ENCODE measurements around the gene CPEB4. TPM values are rescaled to one million over a fixed set of nuclear protein-coding genes. Genes with fewer than 3 reads are reported as not detected.

Gene CPEB4
- total and polyA plus RNA-seq, 9 of the 15 experiments (the other 6 are each of a cell fraction or from before 2014, with no cell fraction given) = 7.4 to 21.3 (median 12.4) TPM

DNA sequence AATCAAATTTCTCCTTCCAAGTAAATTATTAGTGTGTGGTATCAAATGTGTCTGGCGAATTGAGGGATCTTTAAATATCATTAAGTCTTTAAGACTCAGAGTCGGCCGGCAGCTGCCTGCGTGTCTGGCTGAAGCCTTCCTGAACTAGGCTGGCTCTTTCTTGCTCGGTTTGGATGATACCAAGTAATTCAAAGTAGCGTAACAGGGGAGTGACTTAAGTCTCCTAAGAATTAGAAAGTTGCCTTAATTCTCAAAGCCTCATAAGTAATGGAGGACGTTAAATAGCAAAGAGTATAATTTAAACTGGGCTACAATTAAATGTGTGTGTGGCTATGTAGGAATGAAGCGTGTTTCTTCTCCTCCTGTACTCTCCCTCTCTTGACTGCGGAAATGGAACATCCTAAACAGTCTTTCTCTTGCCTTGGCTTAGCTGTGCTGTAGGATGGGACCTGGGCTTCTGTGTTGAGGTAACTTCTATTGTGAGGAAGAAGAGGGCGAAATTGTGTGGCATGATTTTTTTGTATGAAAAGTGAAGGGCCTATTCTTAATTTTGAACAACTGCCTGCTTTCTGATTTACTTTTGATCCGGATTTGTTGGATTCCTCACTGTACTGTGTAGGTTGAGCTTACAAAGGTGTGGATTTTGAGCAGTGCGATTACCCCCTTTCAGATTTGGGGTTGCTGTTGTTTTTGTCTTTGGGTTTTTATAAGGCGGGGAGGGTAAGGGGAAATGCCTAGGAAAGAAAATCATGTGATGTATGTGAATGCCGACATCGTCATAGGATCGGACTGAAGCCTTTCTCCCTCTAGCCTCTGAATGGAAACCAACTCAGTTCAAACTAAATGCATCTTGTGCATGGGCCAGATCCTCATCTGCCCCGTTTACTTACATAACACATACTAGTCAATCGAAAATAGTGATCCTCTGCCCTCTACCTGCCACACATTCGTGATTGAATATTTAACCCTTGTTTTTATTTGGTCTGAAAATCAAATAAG, 29.9 kb downstream of the CPEB4 start (continued):
- TF ChIP-seq ZNF395 (CRISPR knock-in tag; IDR thresholded peaks at IDR 0.05) (0 out of 2 replicates have a peak, but pooled peaks have one; percentile 46), TCF7L2 (IDR thresholded peaks at IDR 0.05; ENCODE audit: low read depth, low read length) (peak; percentile 92), BRD9 (IDR thresholded peaks at IDR 0.05; ENCODE audit: low read depth, partially characterized antibody) (peak; percentile 38), ZFX (CRISPR knock-in tag; IDR thresholded peaks at IDR 0.05) (peak; percentile 47), ZC3H8 (IDR thresholded peaks at IDR 0.05) (no peak), FOXM1 (IDR thresholded peaks at IDR 0.05; ENCODE audit: low read depth) (peak; percentile 69; the same call in 1 of the 2 replicates), FOXM1 (CRISPR knock-in tag; IDR thresholded peaks at IDR 0.05; ENCODE audit: low read depth) (no peak), TAF9B (IDR thresholded peaks at IDR 0.05; ENCODE audit: partially characterized antibody) (peak; percentile 79), ZNF174 (CRISPR knock-in tag; IDR thresholded peaks at IDR 0.05) (no peak), TAF1 (IDR thresholded peaks at IDR 0.05; ENCODE audit: control insufficient read depth, extremely low read depth, insufficient read depth, low read length, severe bottlenecking) (peak; percentile 81), HDAC6 (IDR thresholded peaks at IDR 0.05; ENCODE audit: low read depth, low read length) (no peak), HNRNPUL1 (IDR thresholded peaks at IDR 0.05; ENCODE audit: low read length) (no peak), TAF7 (tag; IDR thresholded peaks at IDR 0.05) (no peak), ZNF12 (CRISPR knock-in tag; IDR thresholded peaks at IDR 0.05) (no peak), RERE (CRISPR knock-in tag; IDR thresholded peaks at IDR 0.05; ENCODE audit: borderline replicate concordance) (no peak)
- TF ChIP-seq, protein P1, sequence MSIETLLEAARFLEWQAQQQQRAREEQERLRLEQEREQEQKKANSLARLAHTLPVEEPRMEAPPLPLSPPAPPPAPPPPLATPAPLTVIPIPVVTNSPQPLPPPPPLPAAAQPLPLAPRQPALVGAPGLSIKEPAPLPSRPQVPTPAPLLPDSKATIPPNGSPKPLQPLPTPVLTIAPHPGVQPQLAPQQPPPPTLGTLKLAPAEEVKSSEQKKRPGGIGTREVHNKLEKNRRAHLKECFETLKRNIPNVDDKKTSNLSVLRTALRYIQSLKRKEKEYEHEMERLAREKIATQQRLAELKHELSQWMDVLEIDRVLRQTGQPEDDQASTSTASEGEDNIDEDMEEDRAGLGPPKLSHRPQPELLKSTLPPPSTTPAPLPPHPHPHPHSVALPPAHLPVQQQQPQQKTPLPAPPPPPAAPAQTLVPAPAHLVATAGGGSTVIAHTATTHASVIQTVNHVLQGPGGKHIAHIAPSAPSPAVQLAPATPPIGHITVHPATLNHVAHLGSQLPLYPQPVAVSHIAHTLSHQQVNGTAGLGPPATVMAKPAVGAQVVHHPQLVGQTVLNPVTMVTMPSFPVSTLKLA (conservative IDR thresholded peaks at IDR 0.05) = peak in 1 of 2 experiments; percentile 50; a peak in 1 of 4 replicates
- TF ChIP-seq, protein P2, sequence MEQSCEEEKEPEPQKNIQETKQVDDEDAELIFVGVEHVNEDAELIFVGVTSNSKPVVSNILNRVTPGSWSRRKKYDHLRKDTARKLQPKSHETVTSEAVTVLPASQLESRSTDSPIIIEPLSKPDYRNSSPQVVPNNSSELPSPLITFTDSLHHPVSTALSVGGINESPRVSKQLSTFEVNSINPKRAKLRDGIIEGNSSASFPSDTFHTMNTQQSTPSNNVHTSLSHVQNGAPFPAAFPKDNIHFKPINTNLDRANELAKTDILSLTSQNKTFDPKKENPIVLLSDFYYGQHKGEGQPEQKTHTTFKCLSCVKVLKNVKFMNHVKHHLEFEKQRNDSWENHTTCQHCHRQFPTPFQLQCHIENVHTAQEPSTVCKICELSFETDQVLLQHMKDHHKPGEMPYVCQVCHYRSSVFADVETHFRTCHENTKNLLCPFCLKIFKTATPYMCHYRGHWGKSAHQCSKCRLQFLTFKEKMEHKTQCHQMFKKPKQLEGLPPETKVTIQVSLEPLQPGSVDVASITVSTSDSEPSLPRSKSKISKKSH (CRISPR knock-in tag; IDR thresholded peaks at IDR 0.05) = no peak
